Neural progenitor cell (in vitro differentiated cells): ENCODE results near the gene DDX31. TPM values are rescaled to one million over a fixed set of nuclear protein-coding genes. Genes with fewer than 3 reads are reported as not detected.
A peak's percentile ranks its signal among the peaks of the same experiment; 100 is the strongest.

Experiments used
- DNase-seq: peaks from one replicate; pipeline ENCODE4 v3.0.0-alpha.2; 2016; ENCODE audit warnings: low spot score
- H2AFZ ChIP-seq: fragments of 200-600 bp; sonication (generic); replicated peaks from 2 replicates; pipeline ENCODE4 v1.6.1; 2016; ENCODE audit warnings: antibody characterized with exemption
- H3F3A ChIP-seq: fragments of 200-600 bp; sonication (generic); 2 replicates; pipeline ENCODE4 v1.6.1; 2016; ENCODE audit warnings: antibody characterized with exemption, low read depth
- H3K27ac ChIP-seq: fragments of 200-600 bp; sonication (generic); 2 replicates; pipeline ENCODE4 v1.5.1; 2016; ENCODE audit warnings: mild to moderate bottlenecking
- H3K27me3 ChIP-seq: fragments of 200-600 bp; sonication (generic); 2 replicates; pipeline ENCODE4 v1.6.1; 2016; ENCODE audit warnings: mild to moderate bottlenecking, moderate library complexity
- H3K36me3 ChIP-seq: fragments of 200-600 bp; sonication (generic); 2 replicates; pipeline ENCODE4 v1.5.1; 2016
- H3K4me1 ChIP-seq: fragments of 200-600 bp; sonication (generic); 2 replicates; pipeline ENCODE4 v1.6.1; 2016; ENCODE audit warnings: mixed run types
- H3K4me2 ChIP-seq: fragments of 200-600 bp; sonication (generic); 2 replicates; pipeline ENCODE4 v1.6.1; 2016
- H3K4me3 ChIP-seq: fragments of 200-600 bp; sonication (generic); 2 replicates; pipeline ENCODE4 v1.5.1; 2016
- H3K79me2 ChIP-seq: fragments of 200-600 bp; sonication (generic); 2 replicates; pipeline ENCODE4 v1.6.1; 2016; ENCODE audit warnings: low read depth
- H3K9ac ChIP-seq: fragments of 200-600 bp; sonication (generic); 2 replicates; pipeline ENCODE4 v1.6.1; 2016
- H3K9me3 ChIP-seq: fragments of 200-600 bp; sonication (generic); 2 replicates; pipeline ENCODE4 v1.5.1; 2016; ENCODE audit warnings: low read depth
- H4K20me1 ChIP-seq: fragments of 200-600 bp; sonication (generic); 2 replicates; pipeline ENCODE4 v1.6.1; 2016; ENCODE audit warnings: low read depth
- H3K27ac Mint-ChIP-seq: 3 replicates; pipeline ENCODE4 v1.8.0; 2021; ENCODE audit warnings: mixed read lengths
- H3K27me3 Mint-ChIP-seq: 2 replicates; pipeline ENCODE4 v1.8.0; 2022; ENCODE audit warnings: low read depth, mild to moderate bottlenecking, inconsistent platforms, moderate library complexity, mixed read lengths; ENCODE audit not compliant: insufficient read depth
- H3K36me3 Mint-ChIP-seq: 3 replicates; pipeline ENCODE4 v1.8.0; 2021; ENCODE audit warnings: mixed read lengths
- H3K4me1 Mint-ChIP-seq: 3 replicates; pipeline ENCODE4 v1.8.0; 2021; ENCODE audit warnings: mixed read lengths
- H3K4me3 Mint-ChIP-seq: 3 replicates; pipeline ENCODE4 v1.8.0; 2021; ENCODE audit warnings: mild to moderate bottlenecking, moderate library complexity, mixed read lengths
- H3K9me3 Mint-ChIP-seq: 3 replicates; pipeline ENCODE4 v1.8.0; 2020; ENCODE audit warnings: mixed read lengths
- CTCF ChIP-seq: fragments of 200-600 bp; sonication (generic); IDR thresholded peaks from 2 replicates; pipeline ENCODE4 v1.5.1; 2017; ENCODE audit warnings: antibody characterized with exemption, mild to moderate bottlenecking
- EZH2 ChIP-seq: fragments of 200-600 bp; sonication (generic); IDR thresholded peaks from 2 replicates; pipeline ENCODE4 v1.6.1; 2017; ENCODE audit warnings: antibody characterized with exemption, mild to moderate bottlenecking, moderate library complexity
- EZH2phosphoT487 ChIP-seq: fragments of 200-600 bp; sonication (generic); IDR thresholded peaks from 2 replicates; pipeline ENCODE4 v1.6.1; 2017; ENCODE audit warnings: antibody characterized with exemption
- total RNA-seq: library from RNA; depleted of rRNA; stranded (reverse); fragments of >200 nt; gene quantifications from 2 replicates; pipeline ENCODE4 v1.2.3, GENCODE V29; 2015; ENCODE audit warnings: low replicate concordance

Gene DDX31
- total RNA-seq, 1 donor from 2014 or later: 25.7 TPM

GRCh38 chr9:132583584-132584304 lies 86.0 kb downstream of the DDX31 start:
- Histone ChIP-seq H3K4me3 (no peak overlapping the region), H3K4me2 (peak overlapping the region; percentile 37)

GRCh38 chr9:132582786-132583583 lies 86.8 kb downstream of the DDX31 start:
- Histone ChIP-seq H3K9ac (no peak overlapping the region), H3K9me3 (no peaks in the 10 kb centered on the region), H3K36me3 (no peaks in the 10 kb centered on the region), H3F3A (peaks cover 18% of the 10 kb centered on the region), H3K79me2 (no peaks in the 10 kb centered on the region), H3K4me1 (peaks cover 23% of the 10 kb centered on the region), H3K27ac (no peak overlapping the region), H3K4me3 (peak overlapping the region; percentile 16), H2AFZ (no peak overlapping the region), H3K4me2 (peak overlapping the region; percentile 46), H3K27me3 (peaks cover 100% of the 10 kb centered on the region), H4K20me1 (peaks cover 98% of the 10 kb centered on the region)
- Mint-ChIP-seq H3K36me3 (peaks cover 3% of the 10 kb centered on the region), H3K4me1 (peaks cover 33% of the 10 kb centered on the region), H3K27me3 (peaks cover 85% of the 10 kb centered on the region), H3K27ac (no peak overlapping the region), H3K9me3 (peaks cover 3% of the 10 kb centered on the region), H3K4me3 (peak overlapping the region; percentile 83)
- peak; percentile 9 for DNase-seq
- TF ChIP-seq EZH2phosphoT487 (peak; percentile 23), EZH2 (peak; percentile 69), CTCF (no peak)

More at GRCh38 chr9:132583584-132584304, 86.0 kb downstream of the DDX31 start:
- Histone ChIP-seq H3K79me2 (no peaks in the 10 kb centered on the region), H2AFZ (no peak overlapping the region), H3K4me1 (peaks cover 23% of the 10 kb centered on the region), H3K9ac (no peak overlapping the region), H4K20me1 (peaks cover 98% of the 10 kb centered on the region), H3K27ac (no peak overlapping the region), H3K27me3 (peaks cover 100% of the 10 kb centered on the region), H3F3A (peaks cover 21% of the 10 kb centered on the region), H3K9me3 (no peaks in the 10 kb centered on the region), H3K36me3 (no peaks in the 10 kb centered on the region)
- DNase-seq: peak; percentile 22
- Mint-ChIP-seq H3K4me1 (peaks cover 36% of the 10 kb centered on the region), H3K4me3 (peak overlapping the region; percentile 83), H3K27me3 (peaks cover 85% of the 10 kb centered on the region), H3K36me3 (peaks cover 3% of the 10 kb centered on the region), H3K9me3 (no peaks in the 10 kb centered on the region), H3K27ac (no peak overlapping the region)
- TF ChIP-seq EZH2phosphoT487 (peak; percentile 14), CTCF (no peak)

GRCh38 chr9:132582276-132582785 lies 87.5 kb downstream of the DDX31 start, which contains the start of gene BARHL1:
Gene BARHL1 (plus strand): TSS chr9:132582606. CDS start chr9:132582798, 192 bp downstream.
- H3K36me3 Mint-ChIP-seq: peaks cover 3% of the 10 kb centered on the region

More at GRCh38 chr9:132582276-132582785, 87.5 kb downstream of the DDX31 start, which contains the start of gene BARHL1:
- Mint-ChIP-seq H3K4me1 (peaks cover 32% of the 10 kb centered on the region), H3K27ac (no peak within 1 kb of the TSS), H3K9me3 (peaks cover 3% of the 10 kb centered on the region), H3K4me3 (peak within 1 kb of the TSS; percentile 88), H3K27me3 (peaks cover 85% of the 10 kb centered on the region)
- peaks cover 100% of the 10 kb centered on the region for H3K27me3 ChIP-seq
- H3K9me3 ChIP-seq: no peaks in the 10 kb centered on the region
- peaks cover 93% of the 10 kb centered on the region for H4K20me1 ChIP-seq
- H3K36me3 ChIP-seq: no peaks in the 10 kb centered on the region
- peak within 1 kb of the TSS; percentile 73 for H3K4me2 ChIP-seq
- no peak within 1 kb of the TSS for H3K27ac ChIP-seq
- H3F3A ChIP-seq: peaks cover 17% of the 10 kb centered on the region
- H3K4me1 ChIP-seq: peaks cover 23% of the 10 kb centered on the region
- H3K4me3 ChIP-seq: peak within 1 kb of the TSS; percentile 38
- TF ChIP-seq EZH2phosphoT487: no peak
- no peak for TF ChIP-seq EZH2
- TF ChIP-seq CTCF: no peak
- no peak for DNase-seq
- no peak within 1 kb of the TSS for H2AFZ ChIP-seq
- no peaks in the 10 kb centered on the region for H3K79me2 ChIP-seq
- no peak within 1 kb of the TSS for H3K9ac ChIP-seq
